22Rv1 (cell line): ENCODE measurements around the gene ZNF710.

Experiments
- H3K27ac ChIP-seq: fragments of 450-650 bp; 2 replicates; pipeline ENCODE4 v1.5.1; 2017
- CTCF ChIP-seq: fragments of 450-650 bp; IDR thresholded peaks from 2 replicates; pipeline ENCODE4 v1.5.1; 2017; ENCODE audit warnings: mild to moderate bottlenecking
- ZFX ChIP-seq: fragments of 450-650 bp; IDR thresholded peaks from 2 replicates; pipeline ENCODE4 v1.6.1; 2017; ENCODE audit warnings: antibody characterized with exemption, borderline replicate concordance

The ZNF710 gene

GRCh38 chr15:90084876-90085423 lies 83.8 kb downstream of the ZNF710 start:
- no peak for TF ChIP-seq ZFX
- no peak for TF ChIP-seq CTCF
- no peak overlapping the region for H3K27ac ChIP-seq

- TF ChIP-seq ZFX, result no peak
- no peak for TF ChIP-seq CTCF
- no peak overlapping the region for H3K27ac ChIP-seq
Observed at GRCh38 chr15:90085565-90085964, 84.4 kb downstream of the ZNF710 start.

- TF ChIP-seq ZFX (no peak), CTCF (peak; percentile 82)
- H3K27ac ChIP-seq, result peak overlapping the region; percentile 61
Observed at GRCh38 chr15:90086868-90087268, 85.7 kb downstream of the ZNF710 start.

- H3K27ac ChIP-seq, result peak overlapping the region; percentile 61
- TF ChIP-seq ZFX, result no peak
- TF ChIP-seq CTCF, result no peak
Observed at GRCh38 chr15:90087454-90088154, 86.5 kb downstream of the ZNF710 start.

- no peak for TF ChIP-seq ZFX
- no peak for TF ChIP-seq CTCF
- no peak overlapping the region for H3K27ac ChIP-seq
Observed at GRCh38 chr15:90090226-90090848, 89.2 kb downstream of the ZNF710 start.

- no peak for TF ChIP-seq CTCF
- no peak for TF ChIP-seq ZFX
- no peak overlapping the region for H3K27ac ChIP-seq
Observed at GRCh38 chr15:90091156-90091931, 90.2 kb downstream of the ZNF710 start.
